ENCODE results near the gene MRM3. TPM values are rescaled to one million over a fixed set of nuclear protein-coding genes. Genes with fewer than 3 reads are reported as not detected.

MRM3 gene
- total and polyA plus RNA-seq, 2 donors (not counting 1 experiment from before 2014, with no cell fraction given): 11.6 to 20.9 TPM

GRCh38 chr17:794876-795275 lies 12.7 kb downstream of the MRM3 start:
- Histone ChIP-seq H2AFZ (ENCODE audit: insufficient read depth, low read depth, low read length, poor library complexity, severe bottlenecking) (peak overlapping the region; percentile 4), H3K9me3 (ENCODE audit: control extremely low read depth in 1 of 3, control insufficient read depth in 2 of 3, insufficient read depth in 1 of 3, low read length in 2 of 3) (no peaks in the 10 kb centered on the region), H3K4me2 (replicated peaks; ENCODE audit: low read depth, low read length, poor library complexity, severe bottlenecking) (peak overlapping the region; percentile 34), H3K27ac (ENCODE audit: low read length in 2 of 2) (no peak overlapping the region), H3K9ac (ENCODE audit: low read length) (no peak overlapping the region), H3K4me3 (ENCODE audit: control extremely low read depth in 1 of 5, extremely low read depth in 1 of 5, insufficient read depth in 1 of 5, low read depth in 2 of 5, low read length in 4 of 5) (no peak overlapping the region), H3K79me2 (ENCODE audit: control insufficient read depth, insufficient read depth, low read length) (no peaks in the 10 kb centered on the region), H4K20me1 (ENCODE audit: control insufficient read depth, insufficient read depth, low read length, poor library complexity, severe bottlenecking) (peaks cover 2% of the 10 kb centered on the region), H3K27me3 (replicated peaks in 1 of 4; ENCODE audit: control extremely low read depth in 1 of 4, control insufficient read depth in 3 of 4, insufficient read depth in 4 of 4, low read length in 3 of 4) (no peaks in the 10 kb centered on the region), H3K36me3 (replicated peaks in 1 of 2; ENCODE audit: control extremely low read depth in 1 of 2, control insufficient read depth in 1 of 2, extremely low read depth in 1 of 2, insufficient read depth in 2 of 2, low read length in 1 of 2) (peaks cover 4 to 25% of the 10 kb centered on the region in 2 experiments), H3K4me1 (ENCODE audit: control insufficient read depth in 2 of 2, insufficient read depth in 2 of 2, low read length in 2 of 2) (peaks cover 0 to 8% of the 10 kb centered on the region in 2 donors)
- TF ChIP-seq CTCF (IDR thresholded peaks at IDR 0.05) (peak; percentile 71), EZH2 (IDR thresholded peaks at IDR 0.05; ENCODE audit: borderline replicate concordance, insufficient read depth, low read depth, low read length, poor library complexity, severe bottlenecking) (no peak)
- Mint-ChIP-seq H3K4me3 (no peak overlapping the region), H3K27me3 (no peaks in the 10 kb centered on the region), H3K9me3 (ENCODE audit: insufficient read depth) (no peaks in the 10 kb centered on the region), H3K4me1 (peaks cover 5% of the 10 kb centered on the region), H3K27ac (peak overlapping the region; percentile 37)
- ATAC-seq (ENCODE audit: low read depth) (no peak), DNase-seq (peak; percentile 62)
- intact Hi-C loops (cut with micrococcal nuclease): loop anchor here (1.0 kb wide), 1 partner anchor 201 kb away; no protein-coding TSS in a partner anchor
- CTCF ChIA-PET: interaction anchor here (1.0 to 3.9 kb wide), 7 partner anchors 18 to 262 kb away, joined by 3 to 17 read pairs (median 6); partner anchors contain the start of genes NXN and TIMM22
- POLR2A ChIA-PET: no interaction called here
- 20% methylated on average over 13 of the region's 18 CpGs for WGBS (ENCODE audit: insufficient coverage)

- no peak for ATAC-seq (ENCODE audit: low read depth)
- no peak for DNase-seq
- no peak overlapping the region for H3K4me3 ChIP-seq (ENCODE audit: control extremely low read depth in 1 of 5, extremely low read depth in 1 of 5, insufficient read depth in 1 of 5, low read depth in 2 of 5, low read length in 4 of 5)
- TF ChIP-seq EZH2 (IDR thresholded peaks at IDR 0.05; ENCODE audit: borderline replicate concordance, insufficient read depth, low read depth, low read length, poor library complexity, severe bottlenecking) (no peak), CTCF (IDR thresholded peaks at IDR 0.05) (no peak)
- H4K20me1 ChIP-seq (ENCODE audit: control insufficient read depth, insufficient read depth, low read length, poor library complexity, severe bottlenecking): no peaks in the 10 kb centered on the region
- 85% methylated on average over 14 of the region's 14 CpGs for WGBS (ENCODE audit: insufficient coverage)
- peaks cover 5% of the 10 kb centered on the region for H3K4me1 Mint-ChIP-seq
- no peaks in the 10 kb centered on the region for H3K9me3 Mint-ChIP-seq (ENCODE audit: insufficient read depth)
- CTCF ChIA-PET: interaction anchor here (1.0 to 3.9 kb wide), 8 partner anchors 18 to 261 kb away, joined by 3 to 17 read pairs (median 6); partner anchors contain the start of genes NXN and TIMM22
- H3K27me3 Mint-ChIP-seq: no peaks in the 10 kb centered on the region
- H3K4me3 Mint-ChIP-seq: no peak overlapping the region
- intact Hi-C loops (cut with micrococcal nuclease): no loop called here
- H3K79me2 ChIP-seq (ENCODE audit: control insufficient read depth, insufficient read depth, low read length): no peaks in the 10 kb centered on the region
- no peak overlapping the region for H3K27ac ChIP-seq (ENCODE audit: low read length in 2 of 2)
- POLR2A ChIA-PET: no interaction called here
- no peaks in the 10 kb centered on the region for H3K9me3 ChIP-seq (ENCODE audit: control extremely low read depth in 1 of 3, control insufficient read depth in 2 of 3, insufficient read depth in 1 of 3, low read length in 2 of 3)
- H3K4me2 ChIP-seq (replicated peaks; ENCODE audit: low read depth, low read length, poor library complexity, severe bottlenecking): peak overlapping the region; percentile 34
- peak overlapping the region; percentile 4 for H2AFZ ChIP-seq (ENCODE audit: insufficient read depth, low read depth, low read length, poor library complexity, severe bottlenecking)
- no peaks in the 10 kb centered on the region for H3K27me3 ChIP-seq (replicated peaks in 1 of 4; ENCODE audit: control extremely low read depth in 1 of 4, control insufficient read depth in 3 of 4, insufficient read depth in 4 of 4, low read length in 3 of 4)
- H3K4me1 ChIP-seq (ENCODE audit: control insufficient read depth in 2 of 2, insufficient read depth in 2 of 2, low read length in 2 of 2): peaks cover 0 to 8% of the 10 kb centered on the region in 2 donors
- H3K27ac Mint-ChIP-seq: no peak overlapping the region
- H3K36me3 ChIP-seq (replicated peaks in 1 of 2; ENCODE audit: control extremely low read depth in 1 of 2, control insufficient read depth in 1 of 2, extremely low read depth in 1 of 2, insufficient read depth in 2 of 2, low read length in 1 of 2): peaks cover 4 to 21% of the 10 kb centered on the region in 2 experiments
- H3K9ac ChIP-seq (ENCODE audit: low read length): no peak overlapping the region
Observed at GRCh38 chr17:795276-795675, 13.1 kb downstream of the MRM3 start.

Measured in B cell (primary cell).